ENCODE measurements around the gene CACUL1.

DNA sequence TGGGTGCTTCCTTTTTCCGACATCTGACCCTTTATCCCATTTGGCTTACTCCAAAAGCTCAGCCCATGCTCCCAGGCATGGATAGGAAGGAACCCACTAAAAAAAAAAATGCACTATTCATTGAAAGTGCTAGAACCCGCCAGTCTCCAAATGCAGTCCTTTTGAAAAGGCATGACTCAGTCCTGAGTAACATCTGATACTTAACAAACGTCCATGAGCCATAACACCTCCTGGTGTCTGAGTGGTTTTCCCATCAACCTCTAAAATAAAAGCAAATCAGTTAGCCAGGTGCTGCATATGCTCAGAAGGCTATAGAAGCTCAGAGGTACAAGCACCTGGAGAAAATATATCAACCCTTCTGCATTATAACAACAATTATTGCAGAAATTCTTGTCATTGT, 45.0 kb upstream of the CACUL1 start:
- TF ChIP-seq POLR2AphosphoS5 (IDR thresholded peaks at IDR 0.05; ENCODE audit: low read depth, low read length) (no peak), POLR2A (IDR thresholded peaks at IDR 0.05; ENCODE audit: low read depth, low read length) (no peak), TAF1 (IDR thresholded peaks at IDR 0.05; ENCODE audit: borderline replicate concordance, low read depth, low read length) (no peak)

All from GM12892 (cell line).